Measurements from ENCODE around the gene ZFAND6. TPM values are rescaled to one million over a fixed set of nuclear protein-coding genes. Genes with fewer than 3 reads are reported as not detected.

The ZFAND6 gene
- total RNA-seq, 1 experiment from 2014 or later: 89.7 TPM

GRCh38 chr15:80182611-80183261 lies 123.3 kb downstream of the ZFAND6 start:
- Histone ChIP-seq H3K79me2 (ENCODE audit: insufficient read depth, low read length) (no peaks in the 10 kb centered on the region), H4K5ac (ENCODE audit: insufficient read length, low read depth, low read length) (no peak overlapping the region), H3K9ac (ENCODE audit: extremely low read depth, insufficient read length, low read length) (no peak overlapping the region), H3K56ac (ENCODE audit: insufficient read length, low read depth, low read length) (no peak overlapping the region), H3K18ac (ENCODE audit: insufficient read length, low read depth, low read length) (no peak overlapping the region), H2AFZ (ENCODE audit: low read length) (no peak overlapping the region), H3K4me1 (ENCODE audit: insufficient read depth, low read length) (no peaks in the 10 kb centered on the region), H2AK5ac (ENCODE audit: insufficient read length, low read length) (no peak overlapping the region), H3K4me2 (ENCODE audit: insufficient read depth, insufficient read length, low read length) (no peak overlapping the region), H3K27ac (ENCODE audit: insufficient read length, low read depth, low read length) (no peak overlapping the region), H3K14ac (ENCODE audit: insufficient read depth, low read length) (no peak overlapping the region), H4K91ac (ENCODE audit: insufficient read length, low read depth, low read length) (no peak overlapping the region), H3T11ph (ENCODE audit: low read length) (no peak overlapping the region), H2BK12ac (ENCODE audit: insufficient read length, low read depth, low read length) (no peak overlapping the region), H3K4ac (ENCODE audit: low read depth, low read length) (no peak overlapping the region), H3K23me2 (ENCODE audit: insufficient read length, low read depth, low read length, poor library complexity, severe bottlenecking) (no peaks in the 10 kb centered on the region), H3K9me3 (ENCODE audit: control insufficient read depth, low read depth, low read length) (no peaks in the 10 kb centered on the region), H3K27me3 (ENCODE audit: insufficient read depth, low read length) (no peaks in the 10 kb centered on the region), H3K23ac (ENCODE audit: insufficient read length, low read depth, low read length) (no peak overlapping the region), H2BK20ac (ENCODE audit: low read depth, low read length, poor library complexity, severe bottlenecking) (no peak overlapping the region), H4K20me1 (ENCODE audit: control insufficient read depth, insufficient read depth, insufficient read length) (no peaks in the 10 kb centered on the region), H2BK120ac (ENCODE audit: low read depth, low read length, poor library complexity, severe bottlenecking) (no peak overlapping the region), H2BK15ac (ENCODE audit: low read depth, low read length) (no peak overlapping the region), H3K79me1 (ENCODE audit: insufficient read depth, low read depth, low read length, poor library complexity, severe bottlenecking) (no peaks in the 10 kb centered on the region), H2BK5ac (ENCODE audit: insufficient read length, low read length) (no peak overlapping the region), H4K8ac (replicated peaks; ENCODE audit: insufficient read length, low read depth, low read length) (no peak overlapping the region)
- Mint-ChIP-seq H3K27me3 (ENCODE audit: low read depth) (no peaks in the 10 kb centered on the region), H3K4me1 (peaks cover 0 to under 1% of the 10 kb centered on the region in 2 experiments; a peak in 2 of 4 replicates), H3K4me3 (no peak overlapping the region), H3K36me3 (ENCODE audit: insufficient read depth in 1 of 3, low read depth in 3 of 3) (peaks cover 15 to 33% (median 19%) of the 10 kb centered on the region in 3 experiments; a peak in 5 of 7 replicates), H3K9me3 (no peaks in the 10 kb centered on the region), H3K27ac (no peak overlapping the region)
- WGBS (ENCODE audit: extremely low coverage, insufficient read length, low lambda C conversion rate): no CpG with 5 or more reads among the region's 5 CpGs
- no peak for TF ChIP-seq CTCF (conservative IDR thresholded peaks at IDR 0.05)
- DNase-seq: no peak

All from H9 (cell line).